GM23248 (cell line): ENCODE measurements around the gene DLG2.

ENCODE experiments used
- EZH2 ChIP-seq: fragments of 200-600 bp; sonication (generic); IDR thresholded peaks from 2 replicates; pipeline ENCODE4 v1.6.1; 2018; ENCODE audit warnings: antibody characterized with exemption, mild to moderate bottlenecking; ENCODE audit not compliant: insufficient read depth, poor library complexity, severe bottlenecking
- EZH2phosphoT487 ChIP-seq: fragments of 200-600 bp; sonication (generic); IDR thresholded peaks from 2 replicates; pipeline ENCODE4 v1.6.1; 2018; ENCODE audit warnings: antibody characterized with exemption, moderate library complexity, mild to moderate bottlenecking, low read depth; ENCODE audit not compliant: insufficient read depth

- TF ChIP-seq EZH2phosphoT487: no peak
- TF ChIP-seq EZH2: no peak
Measured at GRCh38 chr11:84854498-84854880, 772.7 kb downstream of the DLG2 start.
